Hematopoietic multipotent progenitor cell treated with erythropoietin and hydrocortisone succinate and interleukin-3 and kit ligand, for 6 days (in vitro differentiated cells): ENCODE results near the gene RFLNA.
"Not testable (repeated sequence)": the region's sequence is repeated elsewhere in the genome, so short reads cannot be mapped to it uniquely, and the experiment has no call there.

Experiments
- DNase-seq: peaks from one replicate; pipeline ENCODE4 v3.0.0-alpha.2; 2015

RFLNA gene

DNA sequence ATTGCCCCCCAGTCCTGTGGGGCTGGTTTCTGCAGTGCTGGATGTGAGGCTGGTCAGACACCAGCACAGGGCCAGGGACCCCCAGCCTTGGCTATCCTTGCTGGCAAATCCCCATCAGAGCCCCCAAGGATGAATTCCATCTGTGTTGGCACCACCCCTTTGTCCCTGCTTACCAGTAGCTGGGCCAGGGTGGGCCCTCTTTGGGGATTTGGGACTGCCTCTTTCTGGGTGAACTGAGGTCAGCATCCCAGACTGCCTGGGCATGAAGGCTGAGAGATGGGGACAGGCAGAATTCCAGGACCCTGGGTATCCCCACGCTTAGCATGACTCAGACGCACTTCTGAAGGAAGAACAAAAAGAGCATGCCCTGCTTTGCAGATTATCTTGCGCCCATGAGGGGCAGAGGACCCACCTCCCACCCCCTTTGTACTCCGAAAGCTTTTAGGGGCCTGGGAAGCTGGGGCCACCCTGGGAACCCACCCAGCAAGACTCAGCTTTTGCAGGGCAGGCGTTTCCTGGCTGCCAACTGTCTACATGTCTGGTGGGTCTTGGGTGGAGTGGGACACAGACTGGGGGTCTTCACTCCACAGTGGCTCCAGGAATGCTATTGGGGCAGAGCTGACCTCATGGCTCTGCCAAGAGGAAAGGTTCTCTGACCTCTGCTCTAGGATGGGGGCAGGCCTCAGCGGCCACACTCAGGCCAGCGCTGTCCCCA lies 26.8 kb downstream of the RFLNA start:
- no peak for DNase-seq

DNA sequence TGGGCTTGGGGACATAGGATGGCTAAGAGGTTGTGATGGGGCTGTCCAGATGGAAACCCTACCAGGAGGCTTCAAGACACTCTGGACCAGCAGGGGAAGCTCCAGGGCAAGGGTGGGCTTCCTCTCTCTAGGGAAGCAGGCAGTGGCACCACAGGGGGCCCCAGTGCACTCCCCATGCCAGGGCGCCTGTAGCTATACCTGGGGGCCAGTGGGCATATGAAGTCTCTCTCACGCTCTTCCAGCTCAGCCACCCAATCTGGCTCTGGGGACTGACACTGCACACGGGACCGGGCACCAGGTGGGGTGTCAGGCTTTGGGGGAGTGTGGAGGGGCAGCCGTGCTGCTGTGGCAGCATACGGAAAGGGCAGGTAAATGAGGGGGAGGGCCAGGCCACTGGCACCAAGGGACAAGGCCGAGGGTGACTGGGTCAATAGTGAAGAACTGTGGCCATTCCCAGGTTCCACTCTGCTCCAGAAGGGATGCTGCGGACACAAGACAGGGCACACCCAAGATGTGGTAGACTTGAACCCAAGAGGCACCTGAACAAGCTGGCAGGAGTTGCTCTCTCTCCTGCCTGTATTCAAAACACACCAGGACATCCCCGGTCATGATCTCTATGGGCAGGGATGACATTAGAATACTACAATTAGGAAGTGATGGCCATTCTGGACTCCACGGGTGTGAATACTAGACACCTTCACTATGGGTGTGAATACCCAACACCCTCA lies 27.5 kb downstream of the RFLNA start:
- peak; percentile 6 for DNase-seq

DNA sequence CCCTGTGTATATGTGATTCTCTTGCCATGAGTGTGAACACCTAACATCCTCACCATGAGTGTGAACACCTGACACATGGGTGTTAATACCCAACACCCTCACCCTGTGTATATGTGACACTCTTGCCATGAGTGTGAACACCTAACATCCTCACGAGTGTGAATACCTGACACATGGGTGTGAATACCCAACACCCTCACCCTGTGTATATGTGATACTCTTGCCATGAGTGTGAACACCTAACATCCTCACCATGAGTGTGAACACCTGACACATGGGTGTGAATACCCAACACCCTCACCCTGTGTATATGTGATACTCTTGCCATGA lies 28.1 kb downstream of the RFLNA start:
- not testable (repeated sequence) for DNase-seq

DNA sequence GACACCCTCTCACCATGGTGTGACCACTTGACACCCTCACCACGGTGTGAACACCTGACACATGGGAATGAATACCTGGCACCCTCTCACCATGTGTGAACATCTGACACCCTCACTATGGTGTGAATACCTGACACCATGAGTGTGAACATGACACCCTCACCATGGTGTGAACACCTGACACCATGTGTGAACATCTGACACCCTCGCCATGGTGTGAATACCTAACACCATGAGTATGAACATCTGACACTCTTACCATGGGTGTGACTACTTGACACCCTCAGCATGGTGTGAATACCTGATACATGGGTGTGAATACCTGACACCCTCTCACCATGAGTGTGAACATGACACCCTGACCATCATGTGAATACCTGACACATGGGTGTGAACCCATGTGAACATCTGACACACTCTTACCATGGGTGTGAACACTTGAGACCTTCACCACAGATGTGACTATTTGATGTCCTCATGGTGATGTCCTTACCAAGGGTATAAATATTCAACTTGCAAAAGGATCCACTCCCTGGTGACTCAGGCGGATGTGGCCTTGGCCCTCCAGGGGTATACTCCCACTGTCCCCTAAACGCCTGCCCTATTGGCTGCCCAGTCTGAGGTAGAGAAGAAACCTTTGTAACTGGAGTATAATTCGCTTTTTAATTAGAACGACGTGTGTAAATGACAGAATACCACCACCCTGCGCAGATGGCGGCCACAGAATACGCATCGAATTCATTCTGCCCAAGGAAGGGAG lies 29.1 kb downstream of the RFLNA start:
- no peak for DNase-seq

DNA sequence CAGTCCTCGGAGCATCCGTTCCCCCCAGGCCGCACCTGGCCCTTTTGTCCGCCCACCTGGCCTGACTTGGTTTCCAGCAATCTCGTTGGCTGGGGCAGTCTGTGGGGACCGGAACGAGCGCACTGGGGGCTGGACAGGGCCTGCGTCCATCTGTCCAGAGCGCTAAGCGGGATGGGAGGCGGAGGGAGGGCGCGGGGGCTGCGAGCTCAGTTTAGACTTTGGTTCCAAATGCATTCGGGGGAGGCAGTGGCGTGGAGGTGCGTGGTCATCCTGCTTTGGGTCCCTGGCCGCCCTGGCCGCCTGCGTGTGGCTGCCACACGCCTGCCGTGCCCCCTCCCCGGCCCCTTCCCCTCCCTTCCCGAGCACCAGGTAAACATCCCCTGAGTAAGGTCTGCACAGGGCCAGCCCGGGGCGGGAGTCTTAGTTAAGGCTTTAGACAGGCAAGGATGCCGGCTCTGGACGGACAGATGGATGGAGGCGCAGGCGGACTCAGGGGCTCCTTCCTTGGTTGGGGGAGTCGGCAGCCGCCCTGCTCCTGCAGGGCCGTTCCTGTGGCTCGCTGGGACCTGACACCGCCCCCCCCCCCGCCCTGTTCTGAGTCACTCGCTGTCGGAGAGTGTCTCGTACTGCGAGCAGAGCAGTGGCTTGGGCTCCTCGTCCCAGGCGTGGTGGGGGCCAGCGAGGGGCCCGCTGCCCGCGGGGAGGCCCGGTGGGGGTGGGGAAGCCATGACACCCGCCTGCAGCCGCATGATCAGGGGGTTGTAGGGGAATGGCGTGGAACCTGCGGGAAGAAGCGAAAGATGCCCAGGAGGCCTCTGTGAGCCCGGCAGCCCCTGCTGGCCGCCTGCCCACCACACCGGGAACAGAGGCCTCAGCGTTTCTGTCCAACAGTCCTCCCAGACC lies 30.2 kb downstream of the RFLNA start:
- DNase-seq, result no peak

DNA sequence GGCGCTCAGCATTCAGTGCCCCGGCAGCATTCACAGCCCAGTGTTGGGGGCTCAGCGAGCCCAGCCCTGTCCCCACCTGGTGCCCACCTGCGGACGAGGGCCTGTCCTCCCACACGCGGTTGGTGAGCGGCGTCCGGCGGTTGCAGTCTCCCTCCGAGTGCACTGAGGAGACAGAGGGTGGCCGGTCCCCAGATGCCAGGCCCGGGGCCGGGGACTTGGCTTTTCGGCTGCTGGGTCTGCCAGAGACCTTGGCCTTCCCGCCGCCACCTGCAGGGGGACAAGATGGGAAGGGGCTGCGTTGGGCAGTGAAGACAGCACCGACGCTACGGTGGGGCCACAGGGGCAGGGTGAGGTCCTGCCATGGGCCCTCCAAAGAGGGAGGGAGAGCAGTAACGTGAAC lies 31.2 kb downstream of the RFLNA start:
- DNase-seq, result no peak

DNA sequence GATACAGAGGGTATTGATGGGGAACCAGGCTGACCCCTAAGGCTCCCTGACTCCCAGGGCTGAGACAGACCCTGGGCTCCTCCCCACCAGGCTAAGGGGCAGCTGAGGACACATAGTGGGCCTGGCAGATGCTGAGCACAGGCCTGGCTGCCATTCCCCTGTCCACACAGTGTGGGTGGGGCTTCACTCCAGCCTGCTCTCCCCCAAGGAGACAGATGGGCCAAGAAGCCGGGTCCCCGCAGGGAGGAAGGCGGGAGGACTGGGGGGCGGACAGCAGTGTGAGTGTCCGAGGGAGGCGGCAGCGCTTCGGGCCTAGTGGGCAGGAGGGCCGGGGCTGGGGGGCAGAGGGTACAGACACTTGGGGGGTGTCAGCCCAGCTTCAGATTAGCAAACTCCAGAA lies 32.0 kb downstream of the RFLNA start:
- no peak for DNase-seq

DNA sequence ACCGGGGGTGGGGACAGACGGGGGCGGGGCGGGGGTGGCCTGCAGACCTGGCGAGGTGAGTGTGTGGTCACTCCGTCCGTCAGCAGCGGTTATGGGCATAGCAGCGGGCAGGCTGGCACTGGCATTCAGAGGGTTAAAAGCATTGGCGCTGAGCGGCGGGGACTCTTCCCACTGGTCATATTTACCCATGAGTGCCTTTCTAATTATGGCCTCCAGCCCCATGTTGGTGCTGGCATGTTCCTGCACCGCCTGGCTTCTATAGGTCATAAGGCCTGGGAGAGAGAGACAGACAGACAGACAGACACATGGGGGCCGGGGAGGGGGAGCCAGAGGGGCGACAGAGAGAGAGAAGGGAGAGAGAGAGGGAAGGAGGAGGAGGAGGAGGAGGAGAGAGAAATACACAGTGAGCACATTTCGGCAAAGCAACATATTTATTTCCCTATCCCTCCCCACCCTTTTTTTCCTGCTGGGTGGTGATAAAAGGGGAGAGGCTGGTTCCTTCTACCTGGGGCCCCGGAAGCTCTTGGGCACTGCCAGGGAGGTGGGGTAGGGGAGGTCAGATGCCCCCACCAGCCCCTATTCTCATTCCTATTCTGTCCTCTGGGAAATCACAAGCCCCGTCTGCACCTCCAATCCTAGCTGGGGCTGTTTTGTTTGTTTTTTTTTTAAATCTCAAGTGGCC lies 32.6 kb downstream of the RFLNA start:
- no peak for DNase-seq

DNA sequence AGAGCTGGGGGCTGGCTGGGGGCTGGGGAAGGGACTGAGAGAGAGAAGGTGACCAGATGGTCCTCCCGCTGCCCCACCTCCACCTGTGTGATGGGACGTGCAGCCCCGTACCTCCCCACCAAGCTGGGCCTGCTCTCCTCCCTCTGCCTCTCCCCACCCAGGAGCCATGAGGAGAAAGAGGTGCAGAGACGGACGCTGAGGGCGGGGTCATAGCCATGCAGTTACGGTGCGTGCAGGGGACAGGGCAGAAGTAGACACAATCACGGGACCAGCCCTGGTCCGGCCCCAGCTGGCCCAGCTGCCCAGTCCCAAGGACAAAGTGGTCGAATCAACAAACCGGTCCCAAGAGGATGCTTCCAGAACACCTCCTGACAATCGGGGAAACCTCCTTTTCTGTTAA lies 33.2 kb downstream of the RFLNA start:
- no peak for DNase-seq

DNA sequence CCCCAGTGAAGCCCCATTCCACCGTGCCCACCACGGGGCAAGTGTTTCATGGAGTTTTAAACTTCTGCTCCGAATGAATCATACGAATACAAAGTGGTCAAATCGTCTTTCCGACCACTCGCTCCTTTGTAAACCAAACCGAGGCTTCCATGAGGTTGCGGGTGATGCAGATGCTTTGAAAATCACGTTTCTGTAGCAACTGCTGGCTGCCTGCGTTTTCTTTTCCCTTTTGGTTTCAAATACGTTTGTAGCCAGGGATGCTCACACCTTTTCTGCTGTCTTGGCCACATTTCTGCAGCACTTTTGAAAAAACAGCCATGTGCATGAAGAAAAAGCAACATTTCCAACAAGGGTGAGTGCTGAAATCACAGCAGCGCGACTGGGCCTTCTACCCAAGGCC lies 33.7 kb downstream of the RFLNA start:
- DNase-seq, result no peak

DNA sequence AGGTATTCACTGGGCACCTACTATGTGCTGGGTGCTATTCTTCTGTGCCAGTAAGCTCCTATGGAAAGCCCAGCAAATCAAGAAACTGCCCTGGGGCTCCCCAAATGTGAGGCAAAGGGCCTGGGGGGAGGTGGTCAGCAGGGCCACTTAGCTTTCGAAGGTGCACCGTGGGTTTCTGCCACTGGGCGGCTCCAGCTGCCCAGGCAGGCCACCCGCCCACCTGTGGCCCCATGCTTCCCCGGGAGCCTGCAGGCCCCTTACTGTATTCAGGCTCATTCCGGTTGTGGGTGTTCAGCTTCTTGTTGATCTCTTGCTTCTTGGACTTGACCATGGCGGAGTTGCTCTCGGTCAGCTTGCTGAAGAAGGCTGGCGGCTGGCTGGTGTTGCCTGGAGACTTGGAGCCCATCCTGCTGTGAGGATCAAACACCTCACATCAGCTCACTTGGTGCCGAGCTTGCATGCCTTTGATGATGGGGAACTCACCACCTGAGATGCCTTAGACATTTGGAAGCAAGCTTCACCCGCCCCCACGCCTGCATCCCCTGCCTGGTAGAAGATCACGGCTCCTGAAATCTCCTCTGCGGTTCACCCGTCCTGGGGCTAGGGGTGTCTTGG lies 37.3 kb downstream of the RFLNA start:
- no peak for DNase-seq

DNA sequence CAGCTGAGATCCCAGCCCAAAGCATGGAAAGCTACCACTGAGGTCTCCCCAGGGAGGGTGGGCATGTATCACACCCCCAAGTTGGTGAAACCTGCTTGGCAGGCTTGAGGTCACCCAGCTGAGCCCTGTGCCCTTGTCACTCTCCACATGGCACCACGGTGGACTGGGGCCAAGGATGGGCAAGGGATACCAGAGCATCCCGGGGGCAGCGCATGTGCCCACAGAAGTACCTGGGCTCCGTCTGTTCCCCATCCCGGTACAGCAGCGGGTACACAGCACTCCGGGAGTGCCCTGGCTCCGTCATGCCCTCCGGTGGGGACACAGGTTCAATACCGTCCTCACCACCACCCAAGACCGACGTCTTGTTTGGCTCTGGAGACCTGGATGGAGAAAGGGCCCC lies 38.0 kb downstream of the RFLNA start:
- no peak for DNase-seq

DNA sequence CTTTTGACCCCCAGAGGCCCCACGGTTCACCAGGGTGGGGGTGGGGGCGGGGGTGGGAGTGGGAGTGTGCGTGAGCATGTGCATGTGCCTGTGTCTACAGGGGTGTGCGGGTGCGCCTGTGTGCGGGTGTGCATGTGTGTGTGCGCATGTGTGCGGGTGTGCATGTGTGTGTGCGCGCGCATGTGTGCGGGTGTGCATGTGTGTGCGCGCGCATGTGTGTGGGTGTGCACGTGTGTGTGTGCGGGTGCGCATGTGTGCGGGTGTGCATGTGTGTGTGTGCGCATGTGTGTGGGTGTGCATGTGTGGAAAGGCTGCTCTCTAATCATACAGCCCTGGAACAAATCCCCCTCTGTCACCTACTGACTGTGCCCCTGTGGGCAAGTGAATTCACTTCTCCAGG lies 38.8 kb downstream of the RFLNA start:
- no peak for DNase-seq

DNA sequence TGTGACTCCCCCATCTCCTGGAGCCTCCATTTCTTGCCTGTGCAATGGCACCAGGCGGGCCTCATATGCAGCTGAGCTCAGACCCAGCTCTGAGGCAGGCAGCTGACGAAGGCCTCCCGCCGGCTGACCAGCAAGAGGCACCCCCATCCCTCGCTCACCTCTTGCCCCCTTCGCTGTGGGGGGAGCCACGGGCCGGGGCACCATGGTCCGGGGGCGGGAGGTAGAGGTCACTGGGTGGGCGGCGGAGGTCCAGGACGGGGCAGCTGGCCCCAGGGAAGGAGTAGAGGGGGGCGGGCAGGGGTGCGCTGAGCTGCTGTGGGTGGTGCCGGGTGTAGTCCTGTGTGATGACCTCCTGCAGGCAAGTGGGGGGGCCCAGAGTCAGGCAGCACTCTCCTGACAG lies 39.4 kb downstream of the RFLNA start:
- DNase-seq, result no peak

DNA sequence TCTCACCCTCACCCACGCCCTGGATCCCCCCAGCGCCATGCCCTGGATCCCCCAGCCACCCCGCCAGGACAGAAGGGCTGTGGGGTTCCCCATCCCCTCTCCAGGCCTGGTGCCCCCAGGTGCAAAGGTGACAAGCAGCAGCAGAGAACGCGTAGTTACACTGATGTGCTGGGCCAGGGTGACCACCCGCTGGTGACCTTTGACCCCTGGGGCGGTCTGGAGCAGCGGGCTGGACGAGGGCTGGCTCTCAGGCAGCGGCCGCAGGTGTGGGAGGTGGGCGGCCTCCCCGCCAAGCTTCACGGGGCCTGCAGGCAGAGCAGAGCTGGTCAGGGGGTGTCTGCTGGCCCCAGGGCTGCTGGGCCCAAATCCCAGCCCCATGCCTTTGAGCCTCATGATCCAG lies 40.1 kb downstream of the RFLNA start:
- no peak for DNase-seq

DNA sequence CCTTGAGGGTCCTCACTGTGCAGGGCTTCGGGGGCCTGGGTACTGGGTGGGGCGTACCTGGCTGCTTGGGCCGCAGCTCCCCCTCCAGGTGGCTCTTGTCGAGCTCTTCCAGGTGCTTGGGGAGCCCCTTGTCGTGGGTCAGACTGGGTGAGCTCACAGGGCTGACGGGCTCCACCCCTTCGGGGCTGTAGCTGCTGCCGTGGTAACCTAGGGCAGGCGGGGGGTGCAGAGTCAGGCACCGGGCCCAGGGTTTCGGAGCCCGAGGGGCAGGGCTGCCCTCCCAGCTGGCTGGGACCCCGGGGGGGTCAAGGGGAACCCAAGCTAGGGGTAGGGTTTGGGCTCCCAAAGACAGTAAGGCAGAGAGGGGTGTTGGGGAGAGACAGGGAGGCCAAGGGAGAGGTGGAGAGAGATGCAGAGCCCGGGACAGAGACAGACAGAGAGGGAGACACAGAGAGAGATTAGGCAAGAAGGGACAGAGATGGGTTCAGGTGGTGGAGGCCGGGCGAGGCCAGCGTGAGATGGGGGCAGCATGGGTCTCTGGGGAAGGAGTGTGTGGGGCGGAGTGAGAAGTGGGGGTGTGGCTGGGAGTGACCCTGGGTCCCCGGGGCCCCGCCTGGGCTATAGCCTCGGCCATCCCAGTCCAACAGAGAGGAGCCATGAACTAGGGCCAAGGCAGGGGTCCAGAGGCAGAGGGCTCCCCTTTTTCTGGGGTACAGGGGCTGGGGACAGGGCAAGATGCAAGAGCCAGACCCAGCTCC lies 40.7 kb downstream of the RFLNA start:
- DNase-seq, result no peak

DNA sequence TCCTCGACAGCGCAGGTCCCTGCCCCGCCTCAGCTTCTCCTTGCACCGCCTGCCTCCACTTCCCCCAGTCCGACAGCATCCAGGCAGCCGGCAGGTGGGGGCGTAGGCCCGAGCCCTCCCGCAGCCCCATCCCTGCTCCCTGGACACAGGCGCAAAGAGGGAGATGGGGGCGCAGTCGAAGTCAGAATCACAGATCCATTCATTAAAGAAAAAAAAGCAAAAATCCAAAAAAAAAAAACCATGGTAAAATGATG lies 41.2 kb downstream of the RFLNA start:
- DNase-seq, result no peak

DNA sequence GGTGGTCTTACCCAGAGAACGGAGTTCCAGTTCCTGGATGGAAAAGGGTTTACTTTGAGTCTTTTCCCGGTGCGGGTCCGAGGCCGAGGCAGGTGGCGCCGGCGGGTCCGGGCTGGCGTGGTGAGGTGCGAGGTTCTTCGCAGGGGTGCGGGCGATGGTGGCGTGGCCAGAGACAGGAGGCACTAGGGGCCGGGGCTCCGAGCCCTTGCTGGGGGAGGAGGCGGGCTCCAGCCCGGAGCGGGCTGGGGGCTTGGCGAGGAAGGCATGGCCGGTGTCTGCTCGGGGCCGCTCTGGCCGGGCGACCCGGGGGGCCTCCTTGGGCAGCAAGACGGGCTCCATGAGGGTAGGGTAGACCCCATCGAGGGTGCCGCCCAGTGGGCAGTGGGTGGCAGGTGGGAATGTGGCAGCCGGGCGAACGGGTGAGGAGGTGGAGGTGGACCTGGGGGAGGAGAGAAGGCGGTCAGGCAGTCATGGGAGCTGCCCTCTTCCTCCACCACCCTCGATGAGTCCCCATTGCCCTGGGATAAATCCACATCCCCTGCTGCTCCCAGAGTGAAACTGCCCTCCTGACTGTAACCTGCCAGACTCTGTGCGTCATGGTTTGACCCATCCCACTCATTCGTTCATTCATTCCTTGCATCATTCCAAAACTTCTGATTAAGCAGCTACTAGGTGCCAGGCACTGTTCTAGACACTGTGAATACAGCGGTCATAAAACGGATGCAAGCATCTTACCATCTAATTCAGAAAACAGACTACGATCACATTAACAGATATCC lies 42.0 kb downstream of the RFLNA start:
- no peak for DNase-seq

DNA sequence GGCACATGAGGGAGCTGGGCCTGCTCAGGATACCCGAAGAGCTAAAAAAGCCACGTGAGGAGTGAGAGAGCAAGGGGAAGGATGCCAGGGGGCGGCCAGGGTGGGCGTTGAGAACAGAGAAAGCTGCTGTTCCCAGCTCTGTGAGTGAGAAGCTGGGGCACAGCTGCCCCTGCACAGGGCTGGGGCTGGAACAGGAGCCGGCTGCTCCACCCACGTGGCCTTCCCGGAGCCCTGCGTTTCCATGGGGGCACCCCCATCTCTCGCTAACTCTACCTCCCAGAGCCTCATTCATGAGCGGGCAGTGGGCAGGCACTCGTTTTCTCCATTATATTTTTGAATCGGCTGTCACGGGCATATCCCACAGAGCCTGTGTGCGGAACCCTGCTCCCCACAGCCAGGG lies 42.7 kb downstream of the RFLNA start:
- DNase-seq, result no peak

DNA sequence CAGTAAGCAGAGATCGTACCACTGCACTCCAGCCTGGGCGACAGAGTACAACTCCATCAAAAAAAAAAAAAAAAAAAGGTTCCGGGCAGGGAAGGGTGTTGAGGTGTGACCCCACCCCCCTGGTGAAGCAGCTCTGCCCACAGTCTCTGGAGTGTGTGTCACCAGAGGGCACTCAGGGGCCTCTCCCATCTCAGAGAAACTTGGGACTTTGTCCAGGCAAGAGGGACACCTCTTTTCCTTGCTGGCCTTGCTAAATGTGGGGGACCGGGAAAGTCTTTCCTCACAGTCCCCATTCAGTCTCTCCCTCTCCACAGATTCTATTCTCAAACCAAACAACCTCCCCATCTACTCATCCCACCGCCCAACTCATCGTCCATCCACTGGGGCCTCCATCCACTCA lies 43.6 kb downstream of the RFLNA start:
- no peak for DNase-seq
